Cardiac muscle cell (in vitro differentiated cells and primary cell): ENCODE data around the gene RASAL2. TPM values are rescaled to one million over a fixed set of nuclear protein-coding genes. Genes with fewer than 3 reads are reported as not detected.

ENCODE experiments used
- DNase-seq, 2 donors: peaks; one replicate each; pipeline versions ENCODE4 v3.0.0 to v3.0.0-alpha.2; 2010 to 2017; ENCODE audit warnings: low read depth in 1 of 2, low spot score in 1 of 2
- H3K27ac ChIP-seq: fragments of 200-600 bp; sonication (generic); 2 replicates; pipeline ENCODE4 v1.5.1; 2016
- H3K27me3 ChIP-seq: fragments of 200-600 bp; sonication (generic); 2 replicates; pipeline ENCODE4 v1.6.0; 2016; ENCODE audit warnings: control low read depth
- H3K36me3 ChIP-seq: fragments of 200-600 bp; sonication (generic); 2 replicates; pipeline ENCODE4 v1.5.1; 2016; ENCODE audit warnings: control low read depth
- H3K4me1 ChIP-seq: fragments of 200-600 bp; sonication (generic); 2 replicates; pipeline ENCODE4 v1.8.1; 2017; ENCODE audit warnings: low read depth, mild to moderate bottlenecking, mixed run types
- H3K4me3 ChIP-seq: fragments of 200-600 bp; sonication (generic); 2 replicates; pipeline ENCODE4 v1.5.1; 2016; ENCODE audit warnings: mild to moderate bottlenecking
- H3K9me3 ChIP-seq: fragments of 200-600 bp; sonication (generic); 2 replicates; pipeline ENCODE4 v1.5.1; 2017; ENCODE audit warnings: low read depth, mild to moderate bottlenecking, control low read depth
- CTCF ChIP-seq: IDR thresholded peaks from 2 replicates; pipeline ENCODE4 v1.5.1; 2012; ENCODE audit warnings: low read depth, mild to moderate bottlenecking, low read length
- polyA plus RNA-seq: library from polyadenylated mRNA; unstranded; fragments of >200 nt; fragmentation: Nextera tagmentation; extraction: Ambion mirVana; gene quantifications from 2 replicates; pipeline ENCODE4 v1.2.1, GENCODE V29; 2016
- total RNA-seq: library from RNA; depleted of rRNA; stranded (reverse); fragments of >200 nt; gene quantifications from 2 replicates; pipeline ENCODE4 v1.2.3, GENCODE V29; 2016

Gene RASAL2
- total and polyA plus RNA-seq, 2 experiments from 2014 or later: 11.2 to 35.3 TPM

DNA sequence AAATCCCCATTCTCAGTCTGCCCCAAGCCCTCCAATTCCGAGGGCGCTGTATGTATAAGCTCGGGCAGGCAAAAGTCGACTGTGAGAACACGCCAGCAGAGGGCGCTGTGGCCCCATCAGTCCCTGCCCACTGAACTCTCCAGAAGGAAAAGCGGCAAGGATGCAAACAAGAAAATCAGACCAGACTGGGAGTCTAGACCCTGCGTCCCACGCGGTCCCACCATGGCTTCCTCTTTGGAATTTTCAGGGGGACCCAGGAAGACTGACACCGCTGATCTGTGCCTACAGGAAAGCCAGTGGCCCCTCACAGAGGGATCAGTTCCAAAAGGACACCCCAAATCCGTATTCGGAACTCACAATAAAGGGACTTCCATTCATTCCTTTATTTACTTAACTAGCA lies 438.5 kb downstream of the RASAL2 start:
- no peaks in the 10 kb centered on the region for H3K36me3 ChIP-seq
- H3K4me1 ChIP-seq: peaks cover 7% of the 10 kb centered on the region
- no peaks in the 10 kb centered on the region for H3K9me3 ChIP-seq
- H3K27me3 ChIP-seq: no peaks in the 10 kb centered on the region
- H3K4me3 ChIP-seq: no peak overlapping the region
- peak; percentile 85 to 89 for DNase-seq
- H3K27ac ChIP-seq: no peak overlapping the region
- peak; percentile 91 for TF ChIP-seq CTCF

- no peak for DNase-seq
- no peaks in the 10 kb centered on the region for H3K9me3 ChIP-seq
- no peaks in the 10 kb centered on the region for H3K27me3 ChIP-seq
- H3K4me1 ChIP-seq: peaks cover 7% of the 10 kb centered on the region
- no peak for TF ChIP-seq CTCF
- no peaks in the 10 kb centered on the region for H3K36me3 ChIP-seq
- no peak overlapping the region for H3K27ac ChIP-seq
- no peak overlapping the region for H3K4me3 ChIP-seq
Measured at GRCh38 chr1:178533121-178533946, 439.4 kb downstream of the RASAL2 start.

Other genes with a start within 250 kb of the RASAL2 start
- 0.35 and 0.63 TPM in 2 replicates for gene SEC16B, start 124.0 kb upstream of the RASAL2 start, total RNA-seq
- 0.17 and 0.53 TPM in 2 replicates for gene SEC16B, start 124.0 kb upstream of the RASAL2 start, polyA plus RNA-seq